ENCODE results near the gene IRS1. TPM values are rescaled to one million over a fixed set of nuclear protein-coding genes. Genes with fewer than 3 reads are reported as not detected.

The IRS1 gene
- total RNA-seq, 2 experiments from 2014 or later, result 4.5 to 5.8 TPM

GRCh38 chr2:226691255-226691654, 108.4 kb downstream of the IRS1 start:
- CTCF ChIA-PET, result interaction anchor here (1.1 kb wide), 1 partner anchor 114 kb away, joined by 3 read pairs; no protein-coding TSS in a partner anchor
- Mint-ChIP-seq H3K36me3 (no peaks in the 10 kb centered on the region), H3K4me1 (peaks cover 6% of the 10 kb centered on the region), H3K4me3 (no peak overlapping the region), H3K27me3 (peaks cover 46% of the 10 kb centered on the region), H3K27ac (no peak overlapping the region), H3K9me3 (ENCODE audit: low read depth) (no peaks in the 10 kb centered on the region)
- DNase-seq, result no peak
- no peak for ATAC-seq

GRCh38 chr2:226690461-226691024, 109.1 kb downstream of the IRS1 start:
- H3K27me3 Mint-ChIP-seq, result peaks cover 46% of the 10 kb centered on the region
- DNase-seq (no peak), ATAC-seq (no peak)
- peaks cover 6% of the 10 kb centered on the region for H3K4me1 Mint-ChIP-seq
- no peaks in the 10 kb centered on the region for H3K36me3 Mint-ChIP-seq
- no peak overlapping the region for H3K27ac Mint-ChIP-seq
- H3K4me3 Mint-ChIP-seq, result no peak overlapping the region
- no peaks in the 10 kb centered on the region for H3K9me3 Mint-ChIP-seq (ENCODE audit: low read depth)
- CTCF ChIA-PET, result interaction anchor here (0.7 to 1.1 kb wide), 3 partner anchors 10 to 114 kb away, joined by 3 read pairs; no protein-coding TSS in a partner anchor

- Mint-ChIP-seq H3K4me3 (no peak overlapping the region), H3K9me3 (ENCODE audit: low read depth) (no peaks in the 10 kb centered on the region), H3K27ac (no peak overlapping the region), H3K27me3 (peaks cover 32% of the 10 kb centered on the region), H3K4me1 (peaks cover 8% of the 10 kb centered on the region), H3K36me3 (no peaks in the 10 kb centered on the region)
- CTCF ChIA-PET, result no interaction called here
- DNase-seq, result no peak
- no peak for ATAC-seq
Observed at GRCh38 chr2:226687641-226688253, 111.9 kb downstream of the IRS1 start.

GRCh38 chr2:226684563-226684959, 115.1 kb downstream of the IRS1 start:
- no peaks in the 10 kb centered on the region for H3K9me3 Mint-ChIP-seq (ENCODE audit: low read depth)

GRCh38 chr2:226683944-226684562, 115.6 kb downstream of the IRS1 start:
- Mint-ChIP-seq H3K4me3 (no peak overlapping the region), H3K9me3 (ENCODE audit: low read depth) (no peaks in the 10 kb centered on the region), H3K27ac (no peak overlapping the region), H3K27me3 (peaks cover 13% of the 10 kb centered on the region), H3K36me3 (no peaks in the 10 kb centered on the region), H3K4me1 (peaks cover 2% of the 10 kb centered on the region)
- ATAC-seq (no peak), DNase-seq (no peak)
- CTCF ChIA-PET, result no interaction called here

More at GRCh38 chr2:226684563-226684959, 115.1 kb downstream of the IRS1 start:
- H3K36me3 Mint-ChIP-seq, result no peaks in the 10 kb centered on the region
- no peak for DNase-seq
- ATAC-seq, result no peak
- CTCF ChIA-PET, result no interaction called here
- no peak overlapping the region for H3K27ac Mint-ChIP-seq
- peaks cover 2% of the 10 kb centered on the region for H3K4me1 Mint-ChIP-seq
- no peak overlapping the region for H3K4me3 Mint-ChIP-seq
- peaks cover 13% of the 10 kb centered on the region for H3K27me3 Mint-ChIP-seq

- DNase-seq, result no peak
- CTCF ChIA-PET, result interaction anchor here (1.0 kb wide), 1 partner anchor 30 kb away, joined by 3 read pairs; no protein-coding TSS in a partner anchor
- Mint-ChIP-seq H3K9me3 (ENCODE audit: low read depth) (no peaks in the 10 kb centered on the region), H3K36me3 (no peaks in the 10 kb centered on the region), H3K4me3 (no peak overlapping the region), H3K27ac (no peak overlapping the region), H3K27me3 (peaks cover 9% of the 10 kb centered on the region), H3K4me1 (peaks cover 2% of the 10 kb centered on the region)
- no peak for ATAC-seq
Observed at GRCh38 chr2:226683196-226683595, 116.4 kb downstream of the IRS1 start.

Other genes starting within 250 kb of the IRS1 start
- gene RHBDD1, start 36.2 kb upstream of the IRS1 start, total RNA-seq, result 10 to 100 TPM; 29.8 to 32.2 TPM

Measured in activated CD8-positive, alpha-beta memory T cell treated with anti-CD3 and anti-CD28 coated beads, Interleukin-2, amount 10 ng/mL, durations not matched to agents 7 days and 5 days (primary cell).